GM18505 (cell line): ENCODE measurements around the gene SMIM5.

Source experiments
- ATAC-seq: cut with Tn5 transposase; IDR thresholded peaks from one replicate; pipeline ENCODE4 v1.9.1; 2021; ENCODE audit not compliant: unreplicated experiment
- POLR2A ChIP-seq: IDR thresholded peaks from 4 replicates; pipeline ENCODE4 v1.6.1; 2011; ENCODE audit warnings: borderline replicate concordance; ENCODE audit not compliant: insufficient read depth, insufficient read length; ENCODE audit errors: extremely low read depth

The SMIM5 gene

DNA sequence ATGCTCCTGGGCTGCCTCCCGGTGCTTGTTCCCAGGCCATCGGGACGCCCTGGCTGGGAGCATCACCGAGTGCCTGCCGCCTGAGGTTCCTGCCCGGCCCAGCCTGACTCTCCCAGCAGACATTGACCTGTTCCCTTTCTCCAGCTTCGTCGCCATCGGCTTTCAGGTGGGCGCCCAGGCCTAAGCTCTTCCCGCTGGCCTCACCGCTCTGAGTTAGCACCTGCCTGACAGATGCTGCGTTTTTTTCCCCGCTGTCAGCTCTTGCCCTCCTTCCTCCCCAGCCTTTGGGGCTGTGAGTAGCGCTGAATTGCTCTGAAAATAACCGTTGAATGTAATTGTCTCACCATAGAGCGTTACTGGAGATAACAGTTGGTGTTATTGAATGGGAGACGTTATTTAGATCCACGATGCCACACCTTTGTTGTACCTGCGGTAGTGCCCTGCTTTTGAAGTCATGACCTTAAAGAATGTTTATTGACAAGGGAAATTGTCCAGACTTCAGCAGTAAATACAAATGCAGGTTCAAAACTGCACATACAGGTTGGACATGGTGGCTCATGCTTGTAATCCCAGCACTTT lies 21.3 kb upstream of the SMIM5 start:
- no peak for ATAC-seq
- no peak for TF ChIP-seq POLR2A

- no peak for TF ChIP-seq POLR2A
- no peak for ATAC-seq
Observed at GRCh38 chr17:75612906-75613626, 20.2 kb upstream of the SMIM5 start.

- TF ChIP-seq POLR2A, result no peak
- ATAC-seq, result no peak
Observed at GRCh38 chr17:75614006-75614405, 19.2 kb upstream of the SMIM5 start.

DNA sequence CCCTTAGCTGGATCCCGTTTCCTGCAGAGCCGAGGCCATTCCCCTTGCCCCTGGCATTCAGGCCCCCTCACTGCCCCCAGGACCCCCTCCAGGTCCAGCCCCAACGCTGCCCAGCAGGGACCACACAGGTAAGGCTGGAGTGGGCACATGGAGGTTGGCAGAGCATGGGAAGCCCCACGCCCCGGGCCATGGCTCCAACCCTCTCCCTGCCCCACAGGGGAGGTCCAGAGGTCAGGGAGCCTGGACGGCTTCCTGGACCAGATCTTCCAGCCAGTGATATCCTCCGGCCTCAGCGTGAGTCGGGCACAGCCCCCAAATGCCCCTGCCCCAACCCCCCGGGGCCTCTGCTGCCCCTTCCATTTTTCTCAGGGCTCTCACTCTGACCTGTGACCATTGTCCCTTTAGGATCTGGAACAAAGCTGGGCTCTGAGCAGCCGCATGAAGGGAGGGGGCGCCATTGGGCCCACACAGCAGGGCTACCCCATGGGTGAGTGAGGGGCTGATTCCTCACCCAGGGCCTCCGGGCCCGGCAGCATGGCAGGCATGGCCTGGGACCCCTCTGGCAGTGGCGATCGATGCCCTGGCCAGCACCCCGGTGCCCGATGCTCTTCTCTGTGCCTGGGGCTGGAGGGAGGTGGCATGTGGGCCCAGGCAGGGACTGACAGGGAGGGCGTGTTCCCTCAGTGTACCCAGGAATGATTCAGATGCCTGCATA lies 18.5 kb upstream of the SMIM5 start:
- no peak for TF ChIP-seq POLR2A
- ATAC-seq, result no peak

DNA sequence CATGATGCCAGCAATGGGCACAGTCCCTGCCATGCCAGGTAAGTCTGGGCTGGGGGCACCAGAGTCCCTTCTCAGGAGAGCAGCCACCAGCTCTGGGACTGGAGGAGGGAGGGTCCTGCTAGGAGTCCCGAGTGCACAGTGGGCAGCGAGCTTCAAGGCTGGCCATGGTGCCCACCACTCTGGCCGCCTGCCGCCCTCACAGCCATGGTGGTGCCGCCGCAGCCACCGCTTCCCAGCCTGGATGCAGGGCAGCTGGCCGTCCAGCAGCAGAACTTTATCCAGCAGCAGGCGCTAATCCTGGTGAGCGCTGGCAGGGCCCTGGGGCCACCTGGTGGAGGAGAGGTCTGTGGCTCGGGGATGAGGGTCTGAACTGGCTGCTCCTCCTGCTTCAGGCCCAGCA lies 17.9 kb upstream of the SMIM5 start:
- TF ChIP-seq POLR2A, result no peak
- no peak for ATAC-seq

GRCh38 chr17:75616521-75617122 lies 16.6 kb upstream of the SMIM5 start:
- TF ChIP-seq POLR2A, result no peak

DNA sequence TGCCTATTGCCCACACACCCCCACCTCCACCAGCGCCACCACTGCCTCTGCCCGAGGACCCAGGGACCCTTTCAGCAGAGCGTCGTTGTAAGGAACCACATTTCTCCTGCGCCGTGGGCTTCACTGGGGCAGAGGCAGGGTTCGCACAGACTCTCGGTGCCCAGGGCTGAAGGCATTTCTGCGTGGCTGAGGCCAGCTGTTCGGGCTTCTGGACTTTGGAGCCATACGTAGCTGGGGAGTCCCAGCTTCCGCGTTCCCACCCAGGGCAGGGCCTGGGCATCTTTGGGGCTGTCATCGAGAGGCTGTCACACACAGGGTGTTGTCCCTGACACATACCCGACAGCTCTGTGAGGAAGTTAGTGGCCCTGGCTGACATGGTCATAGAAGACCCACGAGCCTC lies 16.0 kb upstream of the SMIM5 start:
- no peak for ATAC-seq
- TF ChIP-seq POLR2A, result no peak

More at GRCh38 chr17:75616521-75617122, 16.6 kb upstream of the SMIM5 start:
- no peak for ATAC-seq

DNA sequence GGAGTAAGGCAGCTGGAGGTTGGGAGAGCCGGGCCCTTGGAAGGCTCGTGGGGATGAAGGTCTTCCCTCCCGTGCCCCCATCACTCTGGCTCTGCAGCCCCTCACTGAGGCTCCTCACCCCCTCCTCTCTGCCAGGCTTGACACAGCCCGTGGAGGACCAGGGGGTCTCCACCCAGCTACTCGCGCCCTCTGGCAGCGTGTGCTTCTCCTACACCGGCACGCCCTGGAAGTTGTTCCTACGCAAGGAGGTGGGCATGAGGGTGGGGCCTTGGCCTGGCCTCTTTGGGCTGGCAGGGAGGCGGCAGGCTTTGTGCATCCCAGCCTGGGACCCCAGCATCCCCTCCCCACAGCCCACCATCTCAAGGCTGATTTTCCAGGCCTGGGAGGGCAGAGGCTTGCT lies 15.6 kb upstream of the SMIM5 start:
- no peak for TF ChIP-seq POLR2A
- ATAC-seq, result no peak

DNA sequence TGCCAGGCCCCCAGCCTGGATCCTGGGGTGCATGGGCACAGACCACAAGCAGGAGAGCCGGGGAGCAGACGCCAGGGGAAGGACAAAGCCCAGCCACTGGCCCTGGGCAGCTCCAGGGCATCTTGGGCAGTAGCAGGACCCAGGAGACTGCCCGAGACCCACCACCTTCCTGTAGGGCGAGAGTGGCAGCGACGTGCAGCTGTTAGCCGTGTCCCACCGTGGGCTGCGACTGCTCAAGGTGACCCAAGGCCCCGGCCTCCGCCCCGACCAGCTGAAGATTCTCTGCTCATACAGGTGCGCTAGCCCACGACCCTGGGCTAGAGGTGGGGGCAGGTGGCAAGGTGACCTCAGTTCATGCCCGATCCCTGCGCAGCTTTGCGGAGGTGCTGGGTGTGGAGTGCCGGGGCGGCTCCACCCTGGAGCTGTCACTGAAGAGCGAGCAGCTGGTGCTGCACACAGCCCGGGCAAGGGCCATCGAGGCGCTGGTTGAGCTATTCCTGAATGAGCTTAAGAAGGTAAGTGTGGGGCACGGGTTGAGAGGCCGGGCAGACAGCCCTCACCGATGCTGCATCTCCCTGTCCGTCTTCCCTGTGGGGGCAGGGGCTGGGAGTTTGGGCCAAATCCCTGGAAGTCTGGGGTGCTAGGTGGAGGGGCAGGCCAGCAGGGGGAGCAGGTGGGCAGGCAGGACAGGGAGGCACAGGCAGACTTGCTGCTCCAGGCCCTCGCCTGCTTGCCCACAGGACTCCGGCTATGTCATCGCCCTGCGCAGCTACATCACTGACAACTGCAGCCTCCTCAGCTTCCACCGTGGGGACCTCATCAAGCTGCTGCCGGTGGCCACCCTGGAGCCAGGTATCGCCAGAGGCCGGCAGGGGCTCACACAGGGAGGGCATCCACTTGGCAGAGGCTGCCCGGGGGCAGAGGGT lies 13.5 kb upstream of the SMIM5 start:
- no peak for TF ChIP-seq POLR2A
- no peak for ATAC-seq

DNA sequence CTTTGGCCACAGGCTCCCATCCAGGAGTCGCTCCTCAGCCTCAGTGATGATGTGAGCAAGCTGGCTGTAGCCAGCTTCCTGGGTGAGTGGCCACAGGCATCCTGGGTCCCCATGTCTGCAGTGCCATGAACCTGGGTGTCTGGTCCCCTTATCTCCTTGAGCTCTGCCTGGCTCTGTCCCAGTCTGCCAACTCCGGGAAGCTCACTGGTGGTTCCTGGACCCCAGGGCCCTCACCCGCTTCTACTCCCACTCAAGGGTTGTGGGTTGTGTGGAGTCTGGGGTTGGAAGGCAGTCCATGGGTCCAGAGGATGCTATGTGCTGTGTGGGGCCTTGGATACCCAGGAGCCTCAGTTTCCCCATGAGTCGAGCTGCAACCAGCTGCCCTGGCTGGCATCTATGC lies 11.7 kb upstream of the SMIM5 start:
- ATAC-seq, result no peak

DNA sequence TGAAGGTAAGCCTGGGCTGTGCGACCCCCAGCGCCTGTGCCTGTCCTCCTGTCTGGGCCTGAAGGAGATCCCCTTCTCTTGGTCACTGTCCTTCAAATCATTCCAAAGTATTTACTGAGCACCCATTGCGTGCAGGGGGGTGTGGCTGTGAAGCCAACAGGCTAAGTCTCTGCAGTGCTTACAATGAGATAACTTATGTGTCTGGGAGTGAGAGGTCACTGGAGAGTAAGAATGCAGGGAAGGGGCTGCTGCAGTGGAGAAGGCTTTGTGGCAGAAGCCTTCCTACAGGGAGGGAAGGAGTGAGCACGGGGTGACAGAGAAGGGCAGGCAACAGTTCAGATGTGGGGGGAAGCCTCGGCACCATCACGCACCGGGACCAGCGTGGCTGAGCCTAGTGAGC lies 11.2 kb upstream of the SMIM5 start:
- ATAC-seq, result no peak
- TF ChIP-seq POLR2A, result no peak

More for the DNA sequence above, 11.7 kb upstream of the SMIM5 start:
- TF ChIP-seq POLR2A, result no peak

DNA sequence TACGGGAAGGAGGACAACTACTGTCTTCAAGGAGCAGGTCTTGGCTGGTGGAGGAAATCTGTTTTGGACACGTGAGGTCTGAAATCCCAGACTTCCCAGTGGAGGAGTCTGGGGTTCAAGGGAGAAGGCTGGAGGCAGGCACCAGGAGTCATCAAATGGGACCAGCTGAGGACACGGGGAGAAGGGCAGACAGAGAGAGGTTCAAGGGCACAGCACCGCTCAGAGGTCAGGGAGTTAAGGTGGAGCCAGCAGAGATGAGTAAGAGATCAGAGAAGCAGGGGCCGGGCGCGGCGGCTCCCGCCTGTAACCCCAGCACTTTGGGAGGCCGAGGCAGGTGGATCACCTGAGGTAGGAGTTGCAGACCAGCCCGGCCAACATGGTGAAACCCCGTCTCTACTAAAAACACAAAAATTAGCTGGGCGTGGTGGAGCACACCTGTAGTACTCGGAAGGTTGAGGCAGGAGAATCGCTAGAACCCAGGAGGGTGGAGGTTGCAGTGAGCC lies 10.4 kb upstream of the SMIM5 start:
- TF ChIP-seq POLR2A, result no peak
- ATAC-seq, result no peak

GRCh38 chr17:75623386-75623785 lies 9.8 kb upstream of the SMIM5 start:
- no peak for TF ChIP-seq POLR2A
- ATAC-seq, result no peak

DNA sequence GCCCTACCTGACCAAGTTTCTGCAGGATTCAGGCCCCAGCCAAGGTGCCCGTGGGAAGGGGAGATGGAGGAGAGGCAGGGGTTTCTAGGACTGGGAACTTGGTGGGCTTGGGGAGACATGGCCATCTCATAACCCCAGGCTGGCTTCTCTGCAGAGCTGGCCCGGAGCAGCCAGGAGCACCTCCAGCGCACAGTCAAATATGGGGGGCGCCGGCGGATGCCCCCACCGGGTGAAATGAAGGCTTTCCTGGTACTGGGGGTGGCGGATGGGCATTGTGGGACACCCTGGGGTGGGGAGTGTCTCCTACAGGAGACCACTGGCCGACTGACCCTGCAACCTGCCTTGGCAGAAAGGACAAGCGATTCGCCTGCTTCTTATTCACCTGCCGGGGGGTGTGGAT lies 9.2 kb upstream of the SMIM5 start:
- no peak for TF ChIP-seq POLR2A
- ATAC-seq, result no peak
